GM19043 (cell line): ENCODE measurements around the gene RAB3IP.
"Not testable (repeated sequence)": the region's sequence is repeated elsewhere in the genome, so short reads cannot be mapped to it uniquely, and the experiment has no call there.

ENCODE experiments used
- ATAC-seq: cut with Tn5 transposase; IDR thresholded peaks from one replicate; pipeline ENCODE4 v1.9.1; 2021; ENCODE audit warnings: low read depth; ENCODE audit not compliant: unreplicated experiment

The RAB3IP gene

DNA sequence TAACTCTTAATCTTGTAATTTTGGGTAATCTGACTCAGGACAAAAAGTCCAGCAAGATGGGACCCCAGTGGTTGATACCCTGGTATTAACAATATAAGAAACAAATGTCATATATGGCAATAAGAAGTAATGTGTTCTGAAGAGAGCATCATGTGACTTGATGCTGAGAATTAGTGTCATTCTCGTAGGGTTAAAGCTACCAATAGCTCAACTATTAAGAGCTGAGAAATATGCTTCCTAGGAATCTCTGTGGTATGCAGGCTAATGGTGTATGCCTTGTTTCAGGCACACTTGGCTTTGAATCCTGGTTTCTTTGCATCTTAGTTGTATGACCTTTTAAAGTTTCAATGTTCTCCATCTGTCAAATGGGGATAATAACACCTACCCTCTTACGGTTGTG, 95.5 kb downstream of the RAB3IP start:
- no peak for ATAC-seq

DNA sequence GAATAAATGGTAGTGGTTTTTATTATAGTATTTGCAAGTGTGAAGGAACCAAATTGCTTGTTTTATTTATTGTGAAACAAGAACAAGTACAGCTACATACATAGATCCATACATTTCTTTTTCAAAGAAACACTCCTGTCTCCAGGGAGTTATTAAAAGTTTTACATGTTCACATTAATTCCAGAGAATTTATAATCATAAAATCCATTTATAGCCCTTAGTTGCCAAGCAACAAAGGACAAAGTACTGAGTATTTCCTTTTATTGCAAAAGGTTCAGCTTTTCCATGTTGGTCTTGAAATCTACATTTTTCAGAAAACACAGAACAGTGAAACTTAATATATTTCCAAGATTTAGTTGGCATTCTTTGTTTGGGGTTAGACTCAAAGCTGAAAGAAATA, 95.9 kb downstream of the RAB3IP start:
- no peak for ATAC-seq

DNA sequence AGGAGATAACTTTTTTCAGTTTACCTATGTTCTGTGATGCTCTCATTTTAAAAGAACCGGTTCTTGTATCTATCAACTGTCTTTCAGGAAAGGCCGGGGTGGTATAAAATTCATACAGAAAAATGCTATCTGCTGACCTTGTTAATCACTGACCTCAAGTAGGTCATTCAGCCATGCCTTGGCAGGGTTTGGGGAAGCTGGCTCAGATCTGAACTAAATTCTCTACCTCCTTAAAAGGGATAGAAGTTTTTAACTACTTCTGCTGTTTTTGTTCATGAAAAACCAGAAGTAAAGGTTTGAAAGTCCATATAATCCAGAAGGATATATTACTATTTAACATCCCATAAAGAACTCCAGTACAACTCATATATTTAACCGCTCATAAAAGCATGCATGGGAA, 96.4 kb downstream of the RAB3IP start:
- ATAC-seq: no peak

DNA sequence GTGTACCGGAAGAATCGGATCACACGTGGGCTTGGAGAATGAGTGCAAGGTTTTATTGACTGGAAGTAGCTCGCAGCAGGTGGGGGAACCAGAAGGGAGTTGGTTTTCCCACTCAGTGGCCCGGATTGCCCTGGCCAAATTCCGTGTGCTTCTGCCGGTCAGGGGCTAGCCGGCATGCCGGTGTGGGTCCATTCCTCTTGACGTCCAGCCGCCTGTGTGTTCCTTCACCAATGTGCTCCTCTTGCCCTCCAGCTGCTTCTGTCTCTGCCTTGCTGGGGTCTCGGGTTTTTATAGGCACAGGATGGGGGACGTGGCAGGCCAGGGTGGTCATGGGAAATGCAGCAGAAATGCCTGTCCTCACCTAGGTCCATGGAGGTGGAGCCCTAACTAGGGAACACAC, 97.4 kb downstream of the RAB3IP start:
- ATAC-seq: no peak

DNA sequence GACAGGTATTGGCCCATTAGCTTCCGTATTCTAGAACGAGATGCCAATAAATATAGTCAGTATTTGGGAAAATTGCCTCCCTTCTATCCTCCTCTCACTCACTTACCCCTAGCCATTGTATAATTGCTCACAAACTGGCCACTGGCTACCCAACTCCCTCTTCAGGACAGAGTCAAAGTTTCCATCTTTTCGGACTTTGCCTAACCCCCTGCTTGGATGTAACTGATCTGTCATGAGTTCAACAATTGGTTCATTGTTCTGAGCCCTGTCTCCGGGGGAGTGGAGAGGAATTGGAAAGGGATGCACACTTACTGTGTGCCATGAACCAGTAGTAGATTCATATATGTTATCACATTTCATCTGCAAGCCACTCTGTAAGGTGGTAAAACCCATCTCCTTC, 98.5 kb downstream of the RAB3IP start:
- ATAC-seq: no peak

DNA sequence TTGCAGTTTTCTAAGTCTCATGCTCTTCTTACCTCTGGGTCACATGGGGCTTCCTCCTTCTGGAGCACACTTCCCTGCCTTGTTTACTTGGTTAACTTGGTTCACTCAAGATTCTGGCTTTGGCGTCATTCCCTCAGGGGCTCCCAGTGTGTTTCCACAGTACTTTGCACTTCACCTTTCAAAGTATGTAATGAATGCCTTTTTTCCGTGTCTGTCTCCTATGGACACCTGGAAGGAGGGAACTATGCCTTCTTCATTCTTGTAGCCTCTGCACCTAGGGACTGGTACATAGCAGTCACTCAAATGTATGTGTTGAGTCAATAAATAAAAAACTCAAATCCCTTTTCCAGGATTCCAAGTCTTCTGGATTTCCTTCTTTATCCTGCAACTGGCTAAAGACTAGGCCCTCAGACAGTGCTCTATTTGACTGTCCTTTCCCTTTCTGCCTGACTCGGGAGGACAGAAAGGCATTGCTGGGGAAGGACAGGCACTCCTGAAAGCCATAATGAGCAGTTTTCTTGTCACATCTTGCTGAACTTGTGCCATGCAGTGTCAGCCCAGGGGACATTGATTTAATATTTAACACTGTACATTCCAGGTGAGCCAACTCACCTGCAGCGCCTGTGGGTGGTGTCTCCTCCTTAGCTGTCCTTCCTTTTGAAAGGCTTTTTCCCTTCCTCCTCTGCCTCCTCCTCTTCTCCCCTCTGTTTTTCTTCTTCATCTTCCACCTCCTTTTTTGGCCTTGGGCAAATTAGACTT, 99.2 kb downstream of the RAB3IP start:
- no peak for ATAC-seq

DNA sequence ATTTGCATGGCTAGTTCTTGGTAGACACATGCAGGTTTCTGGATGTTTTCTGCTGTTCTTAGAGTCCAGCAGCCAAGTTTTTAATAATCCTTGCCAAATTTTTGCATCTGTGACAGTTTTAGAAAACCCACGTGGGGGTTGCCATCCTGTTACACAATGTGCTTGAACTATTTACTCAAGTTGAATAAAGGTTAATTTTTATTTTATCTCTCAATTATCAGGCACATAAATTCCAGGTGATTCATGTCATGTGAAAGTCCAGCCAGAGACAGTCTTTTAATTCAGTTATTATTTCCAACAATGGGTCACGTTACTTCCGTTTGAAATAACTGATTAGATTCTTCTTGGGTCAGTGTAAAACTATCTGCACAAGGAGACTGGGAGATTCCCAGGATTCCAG, 102.1 kb downstream of the RAB3IP start:
- no peak for ATAC-seq

DNA sequence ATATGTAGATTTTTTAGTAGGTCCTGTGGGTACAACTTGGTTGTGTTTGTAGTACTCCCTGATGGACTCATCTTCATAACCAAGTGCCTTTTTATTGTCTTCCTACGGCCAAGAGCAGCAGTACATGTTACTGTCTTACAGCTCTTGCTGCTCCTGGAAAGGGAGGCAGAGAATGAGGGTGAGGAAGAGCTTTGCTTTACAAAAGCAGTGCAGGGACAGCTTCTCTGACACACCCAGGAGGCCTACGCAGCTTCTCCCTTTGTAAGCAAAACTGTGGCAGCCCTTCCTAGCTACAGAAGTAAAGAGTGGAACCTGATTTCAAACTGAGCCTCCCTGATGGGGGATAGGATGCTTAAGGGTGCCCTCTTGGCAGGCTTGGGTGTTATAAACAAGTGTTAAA, 104.9 kb downstream of the RAB3IP start:
- no peak for ATAC-seq

DNA sequence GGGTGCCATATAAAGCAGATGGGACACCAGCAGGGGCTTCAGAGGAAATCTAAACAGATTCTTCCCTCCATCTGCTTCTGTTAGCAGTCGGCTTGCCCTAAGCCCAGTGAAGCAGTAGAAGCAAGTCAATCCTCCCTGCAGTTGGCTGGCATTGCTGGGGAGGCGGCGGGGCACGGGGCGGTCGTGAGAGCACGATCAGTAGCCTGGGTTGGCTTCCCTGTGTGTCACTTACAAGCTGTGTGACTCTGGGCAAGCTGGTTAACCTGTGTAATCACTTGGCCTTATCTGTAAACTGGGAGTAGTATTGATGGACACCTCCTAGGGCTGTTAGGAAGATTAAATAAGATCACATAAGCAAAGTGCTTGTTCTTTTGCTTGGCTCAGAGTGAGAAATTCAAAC, 105.8 kb downstream of the RAB3IP start:
- no peak for ATAC-seq

DNA sequence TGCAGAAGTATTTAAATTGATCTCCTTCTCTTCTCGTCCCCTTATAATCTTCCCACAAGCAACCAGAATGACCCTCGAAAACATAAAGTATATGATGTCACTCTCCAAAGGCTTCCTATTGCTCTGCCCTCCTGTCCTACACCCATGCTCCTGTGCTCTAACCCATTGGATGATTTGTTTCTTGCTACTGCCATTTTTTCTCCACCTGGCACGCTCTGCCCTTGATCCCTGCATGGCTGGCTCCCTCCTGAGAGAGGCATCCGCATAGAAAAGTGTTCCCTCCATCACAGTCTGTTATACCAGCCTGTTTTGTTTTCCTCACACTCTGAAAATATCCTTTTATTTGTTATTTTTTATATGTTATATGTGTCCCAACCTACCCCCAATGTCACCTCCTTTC, 106.2 kb downstream of the RAB3IP start:
- no peak for ATAC-seq

DNA sequence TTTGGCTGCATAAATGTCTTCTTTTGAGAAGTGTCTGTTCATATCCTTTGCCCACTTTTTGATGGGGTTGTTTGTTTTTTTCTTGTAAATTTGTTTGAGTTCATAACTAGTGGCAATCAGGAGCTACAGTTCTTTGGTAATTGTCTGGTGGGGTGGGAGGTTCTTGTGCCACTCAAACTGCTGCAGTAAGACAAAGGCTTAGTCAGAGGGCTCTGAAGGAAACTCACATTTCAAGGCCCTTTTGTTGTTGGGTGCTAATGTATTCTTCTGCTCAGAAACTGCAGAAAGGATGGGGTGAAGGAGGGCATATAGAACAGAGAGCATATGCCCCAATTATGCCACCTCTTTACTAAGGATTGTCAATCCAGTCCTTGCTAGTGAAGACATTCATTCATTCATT, 108.3 kb downstream of the RAB3IP start:
- ATAC-seq: no peak

DNA sequence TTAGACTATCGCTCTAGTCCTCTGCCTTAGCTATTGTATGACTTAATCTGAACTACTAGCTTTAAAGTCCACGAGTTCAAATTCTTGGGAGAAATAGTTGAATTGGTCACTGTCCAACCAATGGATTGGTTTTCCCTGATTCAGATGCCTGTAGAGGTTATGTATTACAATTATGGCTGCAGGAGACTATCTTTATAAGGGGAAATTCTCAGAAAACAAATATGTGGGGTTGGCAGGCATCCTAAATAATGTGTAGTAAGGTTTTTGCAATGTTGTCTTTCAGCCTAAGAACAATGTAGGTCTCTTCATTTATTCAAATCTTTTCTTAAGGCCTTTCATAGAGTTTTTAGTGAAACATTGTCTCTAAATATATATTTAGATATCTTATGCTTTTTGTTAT, 113.3 kb downstream of the RAB3IP start:
- ATAC-seq: no peak

DNA sequence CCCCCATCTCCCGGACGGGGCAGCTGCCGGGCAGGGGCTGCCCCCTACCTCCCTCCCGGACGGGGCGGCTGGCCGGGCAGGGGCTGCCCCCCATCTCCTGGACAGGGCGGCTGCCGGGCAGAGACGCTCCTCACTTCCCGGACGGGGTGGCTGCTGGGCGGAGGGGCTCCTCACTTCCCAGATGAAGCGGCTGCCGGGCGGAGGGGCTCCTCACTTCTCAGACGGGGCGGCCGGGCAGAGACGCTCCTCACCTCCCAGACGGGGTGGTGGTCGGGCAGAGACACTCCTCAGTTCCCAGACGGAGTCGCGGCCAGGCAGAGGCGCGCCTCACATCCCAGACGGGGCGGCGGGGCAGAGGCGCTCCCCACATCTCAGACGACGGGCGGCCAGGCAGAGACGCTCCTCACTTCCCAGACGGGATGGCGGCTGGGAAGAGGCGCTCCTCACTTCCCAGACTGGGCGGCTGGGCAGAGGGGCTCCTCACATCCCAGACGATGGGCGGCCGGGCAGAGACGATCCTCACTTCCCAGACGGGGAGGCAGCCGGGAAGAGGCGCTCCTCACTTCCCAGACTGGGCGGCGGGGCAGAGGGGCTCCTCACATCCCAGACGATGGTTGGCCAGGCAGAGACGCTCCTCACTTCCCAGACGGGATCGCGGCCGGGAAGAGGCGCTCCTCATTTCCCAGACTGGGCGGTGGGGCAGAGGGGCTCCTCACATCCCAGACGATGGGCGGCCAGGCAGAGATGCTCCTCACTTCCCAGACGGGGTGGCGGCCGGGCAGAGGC, 114.7 kb downstream of the RAB3IP start:
- ATAC-seq: not testable (repeated sequence)

DNA sequence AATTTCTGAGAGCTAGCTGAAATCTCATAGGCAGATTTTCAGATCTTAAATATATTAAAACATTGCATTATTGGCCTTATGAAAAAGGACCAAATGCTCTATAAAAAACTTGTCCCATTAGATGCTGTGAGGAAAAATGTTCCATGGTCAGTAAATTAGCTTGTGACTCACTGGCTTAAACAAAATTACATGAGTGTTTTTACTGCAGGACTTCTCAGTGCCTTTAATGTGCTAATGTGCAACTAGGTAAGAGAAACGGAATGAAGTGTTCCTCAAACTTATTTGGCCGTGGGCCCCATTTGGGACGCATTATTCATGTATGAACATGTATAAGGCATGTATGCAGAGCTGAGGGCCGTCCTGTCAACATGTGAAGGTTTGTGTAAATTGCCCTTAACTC, 128.0 kb downstream of the RAB3IP start:
- ATAC-seq: no peak

DNA sequence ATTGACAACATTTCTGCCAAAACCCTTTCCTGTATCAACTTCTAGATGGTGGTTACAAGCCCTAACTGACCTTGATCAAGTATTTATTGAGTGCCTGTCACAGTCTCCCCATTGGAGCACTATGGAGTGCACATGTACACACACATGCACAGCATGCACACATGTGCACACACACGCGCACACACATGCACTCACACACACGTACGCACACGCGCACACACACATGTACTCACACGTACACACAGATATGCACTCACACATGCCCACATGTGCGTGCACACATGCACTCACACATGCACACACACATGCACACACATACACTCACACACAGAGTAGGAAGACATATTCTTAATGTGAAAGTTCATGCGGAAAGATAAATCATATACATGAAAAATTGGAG, 130.0 kb downstream of the RAB3IP start:
- no peak for ATAC-seq

DNA sequence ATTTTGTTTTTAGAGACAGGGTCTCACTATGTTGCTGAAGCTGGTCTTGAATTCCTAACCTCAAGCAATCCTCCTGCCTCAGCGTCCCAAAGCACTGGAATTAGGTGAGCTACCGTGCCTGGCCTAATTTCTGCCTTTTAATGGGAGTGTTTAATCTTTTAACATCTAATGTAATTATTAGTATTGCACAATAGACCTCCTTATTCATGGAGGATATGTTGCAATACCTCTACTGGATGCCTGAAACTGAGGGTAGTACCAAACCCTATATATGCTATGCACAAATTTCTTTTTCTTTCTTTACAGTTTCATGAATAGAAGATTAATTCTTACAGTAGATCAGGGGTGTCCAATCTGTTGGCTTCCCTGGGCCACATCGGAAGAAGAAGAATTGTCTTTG, 134.1 kb downstream of the RAB3IP start:
- no peak for ATAC-seq
